Gastrocnemius medialis (tissue), 4 donors: Measurements from ENCODE around the gene RAMACL. TPM values are rescaled to one million over a fixed set of nuclear protein-coding genes. Genes with fewer than 3 reads are reported as not detected.

ENCODE experiments used
- ATAC-seq, 2 donors: fragments of 150-250 bp; one replicate each; pipeline ENCODE4 v1.9.1; 2016
- DNase-seq, 2 donors: peaks; one replicate each; pipeline ENCODE4 v3.0.0-alpha.2; 2019
- H3K27ac ChIP-seq, 4 donors: fragments of 200-600 bp; sonication (generic); 1 replicate in 1 of 4; 2 replicates in 3 of 4; pipeline ENCODE4 v1.5.1; 2016 to 2018; ENCODE audit warnings: mild to moderate bottlenecking in 2 of 4, moderate library complexity in 1 of 4
- H3K27me3 ChIP-seq, 3 donors: fragments of 200-600 bp; sonication (generic) in 2 of 3; 1 replicate in 1 of 3; 2 replicates in 2 of 3; pipeline versions ENCODE4 v1.5.1 to v1.6.0; 2016 to 2019; ENCODE audit warnings: mild to moderate bottlenecking in 1 of 3, moderate library complexity in 1 of 3
- H3K36me3 ChIP-seq, 2 donors: fragments of 200-600 bp; sonication (generic) in 1 of 2; one replicate each; pipeline ENCODE4 v1.5.1; 2017 to 2018
- H3K4me1 ChIP-seq, 2 donors: fragments of 200-600 bp; sonication (generic) in 1 of 2; one replicate each; pipeline ENCODE4 v1.5.1; 2016 to 2017; ENCODE audit warnings: mild to moderate bottlenecking in 2 of 2
- H3K4me3 ChIP-seq, 4 donors: fragments of 200-600 bp; sonication (generic) in 3 of 4; 1 replicate in 1 of 4; 2 replicates in 3 of 4; pipeline ENCODE4 v1.5.1; 2016 to 2019; ENCODE audit warnings: mild to moderate bottlenecking in 2 of 4
- H3K9me3 ChIP-seq, 3 donors: fragments of 200-600 bp; sonication (generic) in 2 of 3; 1 replicate in 1 of 3; 2 replicates in 2 of 3; pipeline ENCODE4 v1.5.1; 2016 to 2019
- CTCF ChIP-seq, 5 experiments: fragments of 450-650 bp in 3 of 5; fragments of 200-600 bp in 2 of 5; sonication (generic) in 2 of 5; IDR thresholded peaks in 4 of 5; conservative IDR thresholded peaks in 1 of 5; 1 replicate in 4 of 5; 2 replicates in 1 of 5; pipeline ENCODE4 v1.5.1; 2016 to 2019; ENCODE audit warnings: antibody characterized with exemption in 5 of 5, mild to moderate bottlenecking in 3 of 5, moderate library complexity in 3 of 5
- POLR2A ChIP-seq, 2 donors: fragments of 450-650 bp; IDR thresholded peaks; one replicate each; pipeline ENCODE4 v1.6.1; 2017; ENCODE audit warnings: antibody characterized with exemption in 2 of 2, mild to moderate bottlenecking in 2 of 2, moderate library complexity in 2 of 2
- in situ Hi-C, 4 donors: fragments of 200-750 bp; cut with MboI; loops; one replicate each; pipeline versions ENCODE4 v1.15.0 to v1.8.0; 2017; ENCODE audit warnings: low sequenced_read_pairs in 4 of 4
- intact Hi-C: fragments of 100-400 bp; cut with DNase I; formaldehyde crosslinking; loops from one replicate; pipeline ENCODE4 v1.15.1; 2023; ENCODE audit warnings: low total_unique reads
- total RNA-seq, 4 donors: library from RNA; depleted of rRNA; stranded (reverse); fragments of >200 nt; gene quantifications; one replicate each; pipeline versions ENCODE4 v1.1.0 to v1.2.3, GENCODE V29; 2016

RAMACL gene
- total RNA-seq, 4 donors from 2014 or later = 0.18 to 5.6 (median 0.58) TPM

- intact Hi-C loops (loop anchor here (1.0 to 2.0 kb wide), 4 partner anchors 52 to 244 kb away; partner anchors contain the start of gene MPC1), in situ Hi-C loops (loop anchor here in 1 of 4 donors (10.0 kb wide), 1 partner anchor 52 kb away; no protein-coding TSS in a partner anchor)
- no peaks in the 10 kb centered on the region for H3K36me3 ChIP-seq
- H3K27ac ChIP-seq = peak within 1 kb of the TSS; percentile 91 to 97 (median 96)
- no peaks in the 10 kb centered on the region for H3K9me3 ChIP-seq
- ATAC-seq (peak; percentile 72 to 77), DNase-seq (peak; percentile 100)
- H3K4me1 ChIP-seq = peaks cover 33 to 51% of the 10 kb centered on the region in 2 donors
- peak within 1 kb of the TSS; percentile 71 to 81 (median 73) for H3K4me3 ChIP-seq
- TF ChIP-seq CTCF (IDR thresholded peaks at IDR 0.05 in 4 of 5, conservative IDR thresholded peaks at IDR 0.05 in 1 of 5) (peak in 1 of 5 experiments; percentile 25), POLR2A (IDR thresholded peaks at IDR 0.05) (peak; percentile 97 to 98)
- H3K27me3 ChIP-seq = no peaks in the 10 kb centered on the region
These were observed 40.8 kb upstream of the RAMACL start, which contains the start of gene RPS6KA2 for GRCh38 chr6:166627033-166627874. TSS of gene RPS6KA2 (minus strand) at chr6:166627251. CDS start at chr6:166627019, 232 bp downstream.

DNA sequence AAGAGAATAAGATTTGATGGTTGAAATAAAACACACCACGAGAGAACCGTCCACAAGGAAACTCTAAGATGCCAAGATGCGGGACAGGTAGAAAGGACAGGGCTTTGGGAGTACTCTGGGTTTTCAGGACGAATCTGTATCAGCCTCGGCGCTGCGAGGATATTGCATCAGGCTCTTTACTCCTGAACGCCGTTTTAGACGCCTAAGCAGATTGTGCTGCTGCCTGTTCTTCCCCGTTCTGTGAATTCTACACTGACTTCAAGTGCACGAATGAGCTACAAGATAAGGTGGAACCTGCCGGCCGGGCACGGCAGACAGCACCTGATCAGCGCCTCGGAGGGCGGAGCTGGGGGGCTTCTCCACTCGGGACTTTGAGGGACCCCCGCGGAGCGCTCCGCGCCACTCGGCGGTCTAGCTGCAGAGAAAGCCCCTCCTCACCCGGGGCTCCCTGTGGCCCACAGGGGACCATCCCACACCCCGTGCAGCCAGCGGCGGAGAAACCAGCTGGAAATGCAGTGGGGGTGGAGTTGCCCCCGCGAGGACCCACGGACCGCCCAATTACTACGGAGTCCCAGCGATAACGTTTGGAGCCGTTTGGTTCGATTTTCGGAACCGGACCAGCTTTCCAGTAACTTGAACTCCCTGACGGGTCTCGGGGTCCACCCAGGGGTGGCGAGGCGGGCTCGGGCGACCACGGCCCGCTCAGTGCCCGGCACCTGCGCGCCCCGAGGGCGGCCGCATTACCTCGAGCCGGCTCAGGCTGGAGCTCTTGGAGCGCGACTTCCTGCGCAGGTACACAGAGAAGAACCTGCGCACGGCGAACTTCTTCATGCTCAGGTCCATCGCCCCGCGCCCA lies 39.9 kb upstream of the RAMACL start:
- H3K4me3 ChIP-seq = peak overlapping the region; percentile 70 to 81 (median 73)
- DNase-seq (no peak), ATAC-seq (peak; percentile 6 to 11)
- H3K27me3 ChIP-seq = no peaks in the 10 kb centered on the region
- no peaks in the 10 kb centered on the region for H3K9me3 ChIP-seq
- H3K4me1 ChIP-seq = peaks cover 34 to 60% of the 10 kb centered on the region in 2 donors
- intact Hi-C loops = loop anchor here (1.0 to 2.0 kb wide), 4 partner anchors 52 to 244 kb away; partner anchors contain the start of gene MPC1
- H3K36me3 ChIP-seq = no peaks in the 10 kb centered on the region
- peak overlapping the region; percentile 72 to 89 (median 80) for H3K27ac ChIP-seq
- no peak for TF ChIP-seq POLR2A (IDR thresholded peaks at IDR 0.05)
- TF ChIP-seq CTCF (IDR thresholded peaks at IDR 0.05 in 4 of 5, conservative IDR thresholded peaks at IDR 0.05 in 1 of 5) = no peak
- in situ Hi-C loops = loop anchor here in 1 of 4 donors (10.0 kb wide), 1 partner anchor 52 kb away; no protein-coding TSS in a partner anchor

DNA sequence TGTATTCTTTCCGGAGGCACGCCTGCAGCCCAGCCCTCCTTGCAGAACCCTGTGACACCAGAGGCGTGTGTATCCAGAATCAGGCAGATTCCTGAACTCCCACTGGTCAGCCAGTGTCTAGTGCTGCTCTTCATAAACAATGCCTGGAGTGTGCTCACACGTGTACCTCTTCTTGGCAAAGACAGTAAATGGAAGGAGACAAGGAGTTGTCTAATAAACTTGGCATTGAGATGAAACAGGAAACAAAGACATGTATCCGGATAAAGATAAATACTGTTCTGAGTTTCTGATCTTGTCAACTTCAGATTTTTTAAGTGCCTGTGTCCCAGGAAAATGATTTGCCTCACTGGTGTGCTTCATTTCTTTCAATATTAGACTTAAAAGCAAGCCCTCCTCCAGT lies 38.9 kb upstream of the RAMACL start:
- no peaks in the 10 kb centered on the region for H3K27me3 ChIP-seq
- peak overlapping the region; percentile 72 to 89 (median 80) for H3K27ac ChIP-seq
- in situ Hi-C loops = loop anchor here in 1 of 4 donors (10.0 kb wide), 1 partner anchor 51 kb away; no protein-coding TSS in a partner anchor
- H3K9me3 ChIP-seq = no peaks in the 10 kb centered on the region
- DNase-seq = no peak
- ATAC-seq = no peak
- TF ChIP-seq CTCF (IDR thresholded peaks at IDR 0.05 in 4 of 5, conservative IDR thresholded peaks at IDR 0.05 in 1 of 5) (no peak), POLR2A (IDR thresholded peaks at IDR 0.05) (no peak)
- intact Hi-C loops = no loop called here
- no peaks in the 10 kb centered on the region for H3K36me3 ChIP-seq
- H3K4me3 ChIP-seq = peak overlapping the region; percentile 70 to 81 (median 73)
- H3K4me1 ChIP-seq = peaks cover 37 to 65% of the 10 kb centered on the region in 2 donors

DNA sequence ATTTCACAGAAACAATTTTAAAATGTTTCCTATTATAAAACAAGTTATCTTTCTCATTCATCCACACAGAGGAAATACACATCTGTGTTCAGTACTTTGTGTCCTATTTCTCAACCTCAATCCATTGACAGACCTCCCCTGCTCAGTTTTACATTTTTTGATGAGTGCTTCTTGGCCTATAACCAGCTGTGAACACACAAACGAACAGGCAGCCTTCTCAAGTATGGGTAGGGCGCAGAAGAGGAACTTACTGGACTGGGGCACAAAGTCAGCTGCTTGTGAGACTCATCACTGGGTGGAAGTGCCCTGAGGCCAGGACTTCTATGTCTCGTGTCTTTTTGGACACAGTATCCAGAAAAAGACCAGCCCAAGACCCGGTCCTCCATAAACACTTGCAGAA lies 37.8 kb upstream of the RAMACL start:
- ATAC-seq (peak in 1 of 2 donors; percentile 22), DNase-seq (peak; percentile 58 to 71)
- peaks cover 44 to 71% of the 10 kb centered on the region in 2 donors for H3K4me1 ChIP-seq
- peak overlapping the region; percentile 29 to 89 (median 80) for H3K27ac ChIP-seq
- H3K36me3 ChIP-seq = no peaks in the 10 kb centered on the region
- no peaks in the 10 kb centered on the region for H3K9me3 ChIP-seq
- in situ Hi-C loops = loop anchor here in 1 of 4 donors (10.0 kb wide), 1 partner anchor 49 kb away; no protein-coding TSS in a partner anchor
- intact Hi-C loops = no loop called here
- peak overlapping the region in 1 of 4 donors; percentile 7 for H3K4me3 ChIP-seq
- TF ChIP-seq CTCF (IDR thresholded peaks at IDR 0.05 in 4 of 5, conservative IDR thresholded peaks at IDR 0.05 in 1 of 5) (no peak), POLR2A (IDR thresholded peaks at IDR 0.05) (peak; percentile 20 to 23)
- no peaks in the 10 kb centered on the region for H3K27me3 ChIP-seq
